ENCODE data around the gene NRTN. TPM values are rescaled to one million over a fixed set of nuclear protein-coding genes. Genes with fewer than 3 reads are reported as not detected.

The NRTN gene
- total RNA-seq, 1 donor from 2014 or later, result 0.40 TPM

GRCh38 chr19:5806905-5807304, 2.0 kb downstream of the NRTN start:
- Mint-ChIP-seq H3K36me3 (ENCODE audit: unreplicated experiment) (no peaks in the 10 kb centered on the region), H3K4me1 (ENCODE audit: unreplicated experiment) (peaks cover 5% of the 10 kb centered on the region), H3K9me3 (ENCODE audit: unreplicated experiment) (no peaks in the 10 kb centered on the region), H3K4me3 (ENCODE audit: unreplicated experiment) (no peak overlapping the region), H3K27ac (ENCODE audit: unreplicated experiment) (no peak overlapping the region), H3K27me3 (ENCODE audit: unreplicated experiment) (peaks cover 30% of the 10 kb centered on the region)
- no peak for TF ChIP-seq CTCF (IDR thresholded peaks at IDR 0.05)
- no peak for DNase-seq (ENCODE audit: extremely low spot score, unreplicated experiment)

- H3K36me3 Mint-ChIP-seq (ENCODE audit: unreplicated experiment), result no peaks in the 10 kb centered on the region
- peaks cover 26% of the 10 kb centered on the region for H3K27me3 Mint-ChIP-seq (ENCODE audit: unreplicated experiment)
- no peak overlapping the region for H3K4me3 Mint-ChIP-seq (ENCODE audit: unreplicated experiment)
Measured at GRCh38 chr19:5808120-5808816, 3.4 kb downstream of the NRTN start.

GRCh38 chr19:5809053-5809452, 4.2 kb downstream of the NRTN start:
- Mint-ChIP-seq H3K36me3 (ENCODE audit: unreplicated experiment) (no peaks in the 10 kb centered on the region), H3K27ac (ENCODE audit: unreplicated experiment) (no peak overlapping the region), H3K27me3 (ENCODE audit: unreplicated experiment) (peaks cover 26% of the 10 kb centered on the region), H3K9me3 (ENCODE audit: unreplicated experiment) (no peaks in the 10 kb centered on the region), H3K4me1 (ENCODE audit: unreplicated experiment) (peaks cover 5% of the 10 kb centered on the region), H3K4me3 (ENCODE audit: unreplicated experiment) (no peak overlapping the region)
- no peak for TF ChIP-seq CTCF (IDR thresholded peaks at IDR 0.05)
- no peak for DNase-seq (ENCODE audit: extremely low spot score, unreplicated experiment)

More at GRCh38 chr19:5808120-5808816, 3.4 kb downstream of the NRTN start:
- DNase-seq (ENCODE audit: extremely low spot score, unreplicated experiment), result no peak
- peaks cover 5% of the 10 kb centered on the region for H3K4me1 Mint-ChIP-seq (ENCODE audit: unreplicated experiment)
- TF ChIP-seq CTCF (IDR thresholded peaks at IDR 0.05), result no peak
- no peak overlapping the region for H3K27ac Mint-ChIP-seq (ENCODE audit: unreplicated experiment)
- no peaks in the 10 kb centered on the region for H3K9me3 Mint-ChIP-seq (ENCODE audit: unreplicated experiment)

GRCh38 chr19:5809469-5809868, 4.6 kb downstream of the NRTN start:
- DNase-seq (ENCODE audit: extremely low spot score, unreplicated experiment), result no peak
- H3K4me3 Mint-ChIP-seq (ENCODE audit: unreplicated experiment), result no peak overlapping the region
- TF ChIP-seq CTCF (IDR thresholded peaks at IDR 0.05), result no peak
- peaks cover 22% of the 10 kb centered on the region for H3K27me3 Mint-ChIP-seq (ENCODE audit: unreplicated experiment)
- H3K4me1 Mint-ChIP-seq (ENCODE audit: unreplicated experiment), result peaks cover 2% of the 10 kb centered on the region
- H3K9me3 Mint-ChIP-seq (ENCODE audit: unreplicated experiment), result no peaks in the 10 kb centered on the region
- H3K27ac Mint-ChIP-seq (ENCODE audit: unreplicated experiment), result no peak overlapping the region
- H3K36me3 Mint-ChIP-seq (ENCODE audit: unreplicated experiment), result no peaks in the 10 kb centered on the region

- Mint-ChIP-seq H3K9me3 (ENCODE audit: unreplicated experiment) (no peaks in the 10 kb centered on the region), H3K36me3 (ENCODE audit: unreplicated experiment) (no peaks in the 10 kb centered on the region), H3K4me1 (ENCODE audit: unreplicated experiment) (no peaks in the 10 kb centered on the region), H3K27ac (ENCODE audit: unreplicated experiment) (no peak overlapping the region), H3K4me3 (ENCODE audit: unreplicated experiment) (no peak overlapping the region), H3K27me3 (ENCODE audit: unreplicated experiment) (peaks cover 21% of the 10 kb centered on the region)
- no peak for TF ChIP-seq CTCF (IDR thresholded peaks at IDR 0.05)
- DNase-seq (ENCODE audit: extremely low spot score, unreplicated experiment), result no peak
Measured at GRCh38 chr19:5811117-5811516, 6.2 kb downstream of the NRTN start.
